GM12878 (cell line): ENCODE measurements around the gene HIVEP1. TPM values are rescaled to one million over a fixed set of nuclear protein-coding genes. Genes with fewer than 3 reads are reported as not detected.

Source experiments
- BACH1 ChIP-seq: fragments of 450-650 bp; IDR thresholded peaks from 2 replicates; pipeline ENCODE4 v1.6.1; 2017; ENCODE audit warnings: mild to moderate bottlenecking, borderline replicate concordance
- BRCA1 ChIP-seq: IDR thresholded peaks from 2 replicates; pipeline ENCODE4 v1.6.1; 2011; ENCODE audit warnings: low read depth, low read length, improper control_type of control experiment
- CBFB ChIP-seq: IDR thresholded peaks from 2 replicates; pipeline ENCODE4 v1.6.1; 2016; ENCODE audit warnings: antibody characterized with exemption, low read depth
- DPF2 ChIP-seq: fragments of 450-650 bp; IDR thresholded peaks from 2 replicates; pipeline ENCODE4 v1.6.1; 2017; ENCODE audit warnings: mild to moderate bottlenecking
- FOS ChIP-seq: IDR thresholded peaks from 3 replicates; pipeline ENCODE4 v1.6.1; 2011; ENCODE audit warnings: borderline replicate concordance; ENCODE audit not compliant: insufficient read length; ENCODE audit errors: extremely low read depth
- HDAC2 ChIP-seq: fragments of 200-600 bp; sonication (generic); IDR thresholded peaks from 2 replicates; pipeline ENCODE4 v1.6.1; 2017
- IKZF1 ChIP-seq: fragments of 450-650 bp; conservative IDR thresholded peaks from 2 replicates; pipeline ENCODE4 v1.6.1; 2017; ENCODE audit warnings: antibody characterized with exemption, mild to moderate bottlenecking
- LARP7 ChIP-seq: fragments of 450-650 bp; IDR thresholded peaks from 2 replicates; pipeline ENCODE4 v1.6.1; 2017; ENCODE audit warnings: mild to moderate bottlenecking
- MXI1 ChIP-seq: fragments of 150-350 bp; IDR thresholded peaks from 2 replicates; pipeline ENCODE4 v1.6.1; 2011; ENCODE audit warnings: low read depth, mild to moderate bottlenecking, inconsistent platforms, low read length, improper control_type of control experiment
- POLR2AphosphoS2 ChIP-seq: IDR thresholded peaks from 2 replicates; pipeline ENCODE4 v1.6.1; 2011; ENCODE audit warnings: low read depth, mild to moderate bottlenecking, low read length, improper control_type of control experiment, moderate library complexity
- RAD21 ChIP-seq: IDR thresholded peaks from 2 replicates; pipeline ENCODE4 v1.6.1; 2011; ENCODE audit warnings: mild to moderate bottlenecking, low read depth, low read length, moderate library complexity; ENCODE audit not compliant: insufficient read depth
- TARDBP ChIP-seq: IDR thresholded peaks from 2 replicates; pipeline ENCODE4 v1.6.1; 2016; ENCODE audit warnings: borderline replicate concordance
- YBX1 ChIP-seq: fragments of 450-650 bp; IDR thresholded peaks from 2 replicates; pipeline ENCODE4 v1.6.1; 2016; ENCODE audit warnings: antibody characterized with exemption
- ZNF622 ChIP-seq: fragments of 450-650 bp; IDR thresholded peaks from 2 replicates; pipeline ENCODE4 v1.6.1; 2017; ENCODE audit warnings: mild to moderate bottlenecking, inconsistent platforms
- polyA plus RNA-seq, 11 experiments: library from polyadenylated mRNA; depleted of rRNA in 4 of 11; unstranded in 6 of 11; stranded (reverse) in 5 of 11; fragments of >200 nt; fragmentation: Nextera tagmentation in 4 of 11; fragmentation: Illumina TruSeq in 1 of 11; extraction: Ambion mirVana in 4 of 11; extraction: Trizol in 1 of 11; gene quantifications; 1 replicate in 1 of 11; 2 replicates in 10 of 11; pipeline versions ENCODE4 v1.2.1 to v1.2.3, GENCODE V29; 2011 to 2016; ENCODE audit warnings: inconsistent platforms in 2 of 11, missing spikeins in 2 of 11, low read depth in 1 of 11
- total RNA-seq, 4 experiments: library from RNA; depleted of rRNA in 3 of 4; stranded (reverse); fragments of >200 nt in 3 of 4; fragmentation: Illumina TruSeq in 1 of 4; extraction: Trizol in 1 of 4; gene quantifications; 2 replicates each; pipeline versions ENCODE4 v1.2.1 to v1.2.3, GENCODE V29; 2013 to 2021
- TF ChIP-seq, protein P1 (sequence below): IDR thresholded peaks from 2 replicates; pipeline ENCODE4 v1.6.1; 2012; ENCODE audit warnings: improper control_type of control experiment, low read depth, low read length; ENCODE audit not compliant: insufficient replicate concordance
- TF ChIP-seq, protein P2 (sequence below): fragments of 450-650 bp; IDR thresholded peaks from 2 replicates; pipeline ENCODE4 v1.6.1; 2017; ENCODE audit warnings: mild to moderate bottlenecking, moderate library complexity
- TF ChIP-seq, protein P3 (sequence below): fragments of 450-650 bp; conservative IDR thresholded peaks from 2 replicates; pipeline ENCODE4 v1.6.1; 2017; ENCODE audit warnings: mild to moderate bottlenecking, moderate library complexity

HIVEP1 gene
- total and polyA plus RNA-seq, 10 of the 15 experiments (the other 5 are each of a cell fraction or from before 2014, with no cell fraction given), result 4.3 to 37.5 (median 21.6) TPM

DNA sequence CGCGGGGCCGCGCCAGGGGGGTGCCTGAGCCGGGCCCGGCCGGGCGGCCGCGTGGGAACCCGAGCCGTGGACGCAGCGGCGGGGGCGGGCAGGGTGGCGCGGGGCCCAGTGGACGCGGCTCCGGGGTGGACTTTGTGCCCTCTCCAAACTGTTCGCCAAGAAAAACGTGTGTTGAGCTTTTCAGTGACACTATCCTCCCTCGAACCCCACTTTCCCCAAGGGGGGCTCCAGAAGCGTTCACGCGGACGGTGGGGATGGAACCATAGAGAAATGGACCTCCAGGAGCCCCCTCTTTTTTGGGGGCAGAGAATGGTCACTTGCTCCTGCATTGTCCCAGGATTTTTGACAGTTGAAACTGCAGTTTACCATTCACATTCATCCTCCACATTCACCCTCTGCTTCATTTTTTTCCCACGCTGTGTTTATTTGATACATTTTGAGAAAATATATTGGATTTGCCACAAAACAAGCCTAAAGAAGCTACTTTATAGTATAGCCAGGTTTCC lies 2.9 kb upstream of the HIVEP1 start (continued):
- TF ChIP-seq, protein P1, sequence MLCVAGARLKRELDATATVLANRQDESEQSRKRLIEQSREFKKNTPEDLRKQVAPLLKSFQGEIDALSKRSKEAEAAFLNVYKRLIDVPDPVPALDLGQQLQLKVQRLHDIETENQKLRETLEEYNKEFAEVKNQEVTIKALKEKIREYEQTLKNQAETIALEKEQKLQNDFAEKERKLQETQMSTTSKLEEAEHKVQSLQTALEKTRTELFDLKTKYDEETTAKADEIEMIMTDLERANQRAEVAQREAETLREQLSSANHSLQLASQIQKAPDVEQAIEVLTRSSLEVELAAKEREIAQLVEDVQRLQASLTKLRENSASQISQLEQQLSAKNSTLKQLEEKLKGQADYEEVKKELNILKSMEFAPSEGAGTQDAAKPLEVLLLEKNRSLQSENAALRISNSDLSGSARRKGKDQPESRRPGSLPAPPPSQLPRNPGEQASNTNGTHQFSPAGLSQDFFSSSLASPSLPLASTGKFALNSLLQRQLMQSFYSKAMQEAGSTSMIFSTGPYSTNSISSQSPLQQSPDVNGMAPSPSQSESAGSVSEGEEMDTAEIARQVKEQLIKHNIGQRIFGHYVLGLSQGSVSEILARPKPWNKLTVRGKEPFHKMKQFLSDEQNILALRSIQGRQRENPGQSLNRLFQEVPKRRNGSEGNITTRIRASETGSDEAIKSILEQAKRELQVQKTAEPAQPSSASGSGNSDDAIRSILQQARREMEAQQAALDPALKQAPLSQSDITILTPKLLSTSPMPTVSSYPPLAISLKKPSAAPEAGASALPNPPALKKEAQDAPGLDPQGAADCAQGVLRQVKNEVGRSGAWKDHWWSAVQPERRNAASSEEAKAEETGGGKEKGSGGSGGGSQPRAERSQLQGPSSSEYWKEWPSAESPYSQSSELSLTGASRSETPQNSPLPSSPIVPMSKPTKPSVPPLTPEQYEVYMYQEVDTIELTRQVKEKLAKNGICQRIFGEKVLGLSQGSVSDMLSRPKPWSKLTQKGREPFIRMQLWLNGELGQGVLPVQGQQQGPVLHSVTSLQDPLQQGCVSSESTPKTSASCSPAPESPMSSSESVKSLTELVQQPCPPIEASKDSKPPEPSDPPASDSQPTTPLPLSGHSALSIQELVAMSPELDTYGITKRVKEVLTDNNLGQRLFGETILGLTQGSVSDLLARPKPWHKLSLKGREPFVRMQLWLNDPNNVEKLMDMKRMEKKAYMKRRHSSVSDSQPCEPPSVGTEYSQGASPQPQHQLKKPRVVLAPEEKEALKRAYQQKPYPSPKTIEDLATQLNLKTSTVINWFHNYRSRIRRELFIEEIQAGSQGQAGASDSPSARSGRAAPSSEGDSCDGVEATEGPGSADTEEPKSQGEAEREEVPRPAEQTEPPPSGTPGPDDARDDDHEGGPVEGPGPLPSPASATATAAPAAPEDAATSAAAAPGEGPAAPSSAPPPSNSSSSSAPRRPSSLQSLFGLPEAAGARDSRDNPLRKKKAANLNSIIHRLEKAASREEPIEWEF, result no peak
- TF ChIP-seq YBX1 (no peak), FOS (no peak), BRCA1 (no peak), LARP7 (peak; percentile 78), HDAC2 (no peak), RAD21 (no peak), MXI1 (0 out of 2 replicates have a peak, but pooled peaks have one; percentile 0), IKZF1 (peak; percentile 21; the same call in 1 of the 2 replicates), DPF2 (no peak), BACH1 (no peak), TARDBP (no peak), POLR2AphosphoS2 (peak; percentile 28; the same call in 1 of the 2 replicates), ZNF622 (no peak), CBFB (no peak)
- TF ChIP-seq, protein P2, sequence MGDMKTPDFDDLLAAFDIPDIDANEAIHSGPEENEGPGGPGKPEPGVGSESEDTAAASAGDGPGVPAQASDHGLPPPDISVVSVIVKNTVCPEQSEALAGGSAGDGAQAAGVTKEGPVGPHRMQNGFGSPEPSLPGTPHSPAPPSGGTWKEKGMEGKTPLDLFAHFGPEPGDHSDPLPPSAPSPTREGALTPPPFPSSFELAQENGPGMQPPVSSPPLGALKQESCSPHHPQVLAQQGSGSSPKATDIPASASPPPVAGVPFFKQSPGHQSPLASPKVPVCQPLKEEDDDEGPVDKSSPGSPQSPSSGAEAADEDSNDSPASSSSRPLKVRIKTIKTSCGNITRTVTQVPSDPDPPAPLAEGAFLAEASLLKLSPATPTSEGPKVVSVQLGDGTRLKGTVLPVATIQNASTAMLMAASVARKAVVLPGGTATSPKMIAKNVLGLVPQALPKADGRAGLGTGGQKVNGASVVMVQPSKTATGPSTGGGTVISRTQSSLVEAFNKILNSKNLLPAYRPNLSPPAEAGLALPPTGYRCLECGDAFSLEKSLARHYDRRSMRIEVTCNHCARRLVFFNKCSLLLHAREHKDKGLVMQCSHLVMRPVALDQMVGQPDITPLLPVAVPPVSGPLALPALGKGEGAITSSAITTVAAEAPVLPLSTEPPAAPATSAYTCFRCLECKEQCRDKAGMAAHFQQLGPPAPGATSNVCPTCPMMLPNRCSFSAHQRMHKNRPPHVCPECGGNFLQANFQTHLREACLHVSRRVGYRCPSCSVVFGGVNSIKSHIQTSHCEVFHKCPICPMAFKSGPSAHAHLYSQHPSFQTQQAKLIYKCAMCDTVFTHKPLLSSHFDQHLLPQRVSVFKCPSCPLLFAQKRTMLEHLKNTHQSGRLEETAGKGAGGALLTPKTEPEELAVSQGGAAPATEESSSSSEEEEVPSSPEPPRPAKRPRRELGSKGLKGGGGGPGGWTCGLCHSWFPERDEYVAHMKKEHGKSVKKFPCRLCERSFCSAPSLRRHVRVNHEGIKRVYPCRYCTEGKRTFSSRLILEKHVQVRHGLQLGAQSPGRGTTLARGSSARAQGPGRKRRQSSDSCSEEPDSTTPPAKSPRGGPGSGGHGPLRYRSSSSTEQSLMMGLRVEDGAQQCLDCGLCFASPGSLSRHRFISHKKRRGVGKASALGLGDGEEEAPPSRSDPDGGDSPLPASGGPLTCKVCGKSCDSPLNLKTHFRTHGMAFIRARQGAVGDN, result 0 out of 2 replicates have a peak, but pooled peaks have one; percentile 8
- TF ChIP-seq, protein P3, sequence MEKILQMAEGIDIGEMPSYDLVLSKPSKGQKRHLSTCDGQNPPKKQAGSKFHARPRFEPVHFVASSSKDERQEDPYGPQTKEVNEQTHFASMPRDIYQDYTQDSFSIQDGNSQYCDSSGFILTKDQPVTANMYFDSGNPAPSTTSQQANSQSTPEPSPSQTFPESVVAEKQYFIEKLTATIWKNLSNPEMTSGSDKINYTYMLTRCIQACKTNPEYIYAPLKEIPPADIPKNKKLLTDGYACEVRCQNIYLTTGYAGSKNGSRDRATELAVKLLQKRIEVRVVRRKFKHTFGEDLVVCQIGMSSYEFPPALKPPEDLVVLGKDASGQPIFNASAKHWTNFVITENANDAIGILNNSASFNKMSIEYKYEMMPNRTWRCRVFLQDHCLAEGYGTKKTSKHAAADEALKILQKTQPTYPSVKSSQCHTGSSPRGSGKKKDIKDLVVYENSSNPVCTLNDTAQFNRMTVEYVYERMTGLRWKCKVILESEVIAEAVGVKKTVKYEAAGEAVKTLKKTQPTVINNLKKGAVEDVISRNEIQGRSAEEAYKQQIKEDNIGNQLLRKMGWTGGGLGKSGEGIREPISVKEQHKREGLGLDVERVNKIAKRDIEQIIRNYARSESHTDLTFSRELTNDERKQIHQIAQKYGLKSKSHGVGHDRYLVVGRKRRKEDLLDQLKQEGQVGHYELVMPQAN, result no peak
